OCI-LY3 (cell line): ENCODE results near the gene KRTAP9-3.
"Not testable (repeated sequence)": the region's sequence is repeated elsewhere in the genome, so short reads cannot be mapped to it uniquely, and the experiment has no call there.

Source experiments
- H2AFZ ChIP-seq: fragments of 200-600, 300-600 bp; shearing (Covaris generic); 2 replicates; pipeline ENCODE4 v1.6.0; 2014; ENCODE audit warnings: antibody characterized with exemption, low read depth, low read length
- H3K27ac ChIP-seq: fragments of 200-600, 300-600 bp; sonication (generic); 2 replicates; pipeline ENCODE4 v1.5.1; 2014; ENCODE audit warnings: mild to moderate bottlenecking, low read length, moderate library complexity, mixed read lengths
- H3K27me3 ChIP-seq: fragments of 200-600, 300-600 bp; sonication (generic); 2 replicates; pipeline ENCODE4 v1.6.1; 2014; ENCODE audit warnings: low read depth, low read length, mixed read lengths
- H3K36me3 ChIP-seq: fragments of 200-600, 300-600 bp; sonication (generic); replicated peaks from 2 replicates; pipeline ENCODE3; 2014; ENCODE audit warnings: low read depth, low read length, mixed read lengths
- H3K4me1 ChIP-seq: fragments of 300-600, 200-600 bp; sonication (generic); 2 replicates; pipeline ENCODE4 v1.6.1; 2014; ENCODE audit warnings: low read length, mixed read lengths
- H3K4me2 ChIP-seq: fragments of 200-600, 300-600 bp; sonication (generic); 2 replicates; pipeline ENCODE4 v1.6.1; 2014; ENCODE audit warnings: low read length, mixed read lengths
- H3K4me3 ChIP-seq: fragments of 300-600, 200-600 bp; sonication (generic); 2 replicates; pipeline ENCODE4 v1.5.1; 2014; ENCODE audit warnings: antibody characterized with exemption, mild to moderate bottlenecking, low read length, moderate library complexity
- H3K79me2 ChIP-seq: fragments of 300-600, 200-600 bp; shearing (Covaris generic); 2 replicates; pipeline ENCODE4 v1.6.1; 2014; ENCODE audit warnings: mild to moderate bottlenecking, low read length, mixed read lengths
- H3K9ac ChIP-seq: fragments of 300-600, 200-600 bp; shearing (Covaris generic); 2 replicates; pipeline ENCODE4 v1.6.0; 2014; ENCODE audit warnings: mild to moderate bottlenecking, low read length, moderate library complexity
- H3K9me3 ChIP-seq: fragments of 200-600, 300-600 bp; shearing (Covaris generic); 2 replicates; pipeline ENCODE4 v1.6.1; 2014; ENCODE audit warnings: low read length, mixed read lengths; ENCODE audit not compliant: insufficient read depth
- H4K20me1 ChIP-seq: fragments of 200-600, 300-600 bp; sonication (generic); 2 replicates; pipeline ENCODE4 v1.6.1; 2016; ENCODE audit warnings: low read length, mixed read lengths; ENCODE audit not compliant: insufficient read depth
- CTCF ChIP-seq: fragments of 200-600, 300-600 bp; sonication (generic); IDR thresholded peaks from 2 replicates; pipeline ENCODE4 v1.5.1; 2014; ENCODE audit warnings: antibody characterized with exemption, low read length, low read depth
- EZH2phosphoT487 ChIP-seq: fragments of 200-600 bp; shearing (Covaris generic); IDR thresholded peaks from 2 replicates; pipeline ENCODE4 v1.6.1; 2018; ENCODE audit warnings: antibody characterized with exemption, mixed run types, low read depth

Gene KRTAP9-3

GRCh38 chr17:41212524-41213169 lies 19.6 kb upstream of the KRTAP9-3 start:
- Histone ChIP-seq H3K4me2 (no peak overlapping the region), H3K4me1 (no peaks in the 10 kb centered on the region), H3K79me2 (no peaks in the 10 kb centered on the region), H2AFZ (no peak overlapping the region), H3K27ac (no peak overlapping the region), H4K20me1 (no peaks in the 10 kb centered on the region), H3K9ac (no peak overlapping the region), H3K9me3 (no peaks in the 10 kb centered on the region), H3K36me3 (no peaks in the 10 kb centered on the region), H3K4me3 (no peak overlapping the region), H3K27me3 (peaks cover 34% of the 10 kb centered on the region)
- TF ChIP-seq CTCF (no peak), EZH2phosphoT487 (no peak)

GRCh38 chr17:41215681-41216080 lies 16.6 kb upstream of the KRTAP9-3 start:
- no peaks in the 10 kb centered on the region for H3K4me1 ChIP-seq
- no peaks in the 10 kb centered on the region for H4K20me1 ChIP-seq
- no peak overlapping the region for H2AFZ ChIP-seq
- no peak overlapping the region for H3K27ac ChIP-seq
- TF ChIP-seq CTCF = no peak
- no peaks in the 10 kb centered on the region for H3K79me2 ChIP-seq
- no peak overlapping the region for H3K4me3 ChIP-seq
- peaks cover 16% of the 10 kb centered on the region for H3K27me3 ChIP-seq
- no peak overlapping the region for H3K4me2 ChIP-seq
- H3K36me3 ChIP-seq = no peaks in the 10 kb centered on the region
- H3K9ac ChIP-seq = no peak overlapping the region
- H3K9me3 ChIP-seq = no peaks in the 10 kb centered on the region

GRCh38 chr17:41223821-41224220 lies 8.4 kb upstream of the KRTAP9-3 start:
- Histone ChIP-seq H2AFZ (no peak overlapping the region), H4K20me1 (no peaks in the 10 kb centered on the region), H3K9ac (no peak overlapping the region), H3K4me2 (no peak overlapping the region), H3K36me3 (no peaks in the 10 kb centered on the region), H3K27ac (no peak overlapping the region), H3K4me3 (no peak overlapping the region), H3K27me3 (peaks cover 22% of the 10 kb centered on the region), H3K79me2 (no peaks in the 10 kb centered on the region), H3K9me3 (no peaks in the 10 kb centered on the region), H3K4me1 (no peaks in the 10 kb centered on the region)
- TF ChIP-seq EZH2phosphoT487 = no peak
- no peak for TF ChIP-seq CTCF

- Histone ChIP-seq H3K79me2 (no peaks in the 10 kb centered on the region), H3K4me1 (no peaks in the 10 kb centered on the region)
These were observed 6.2 kb upstream of the KRTAP9-3 start for GRCh38 chr17:41226051-41226450.

DNA sequence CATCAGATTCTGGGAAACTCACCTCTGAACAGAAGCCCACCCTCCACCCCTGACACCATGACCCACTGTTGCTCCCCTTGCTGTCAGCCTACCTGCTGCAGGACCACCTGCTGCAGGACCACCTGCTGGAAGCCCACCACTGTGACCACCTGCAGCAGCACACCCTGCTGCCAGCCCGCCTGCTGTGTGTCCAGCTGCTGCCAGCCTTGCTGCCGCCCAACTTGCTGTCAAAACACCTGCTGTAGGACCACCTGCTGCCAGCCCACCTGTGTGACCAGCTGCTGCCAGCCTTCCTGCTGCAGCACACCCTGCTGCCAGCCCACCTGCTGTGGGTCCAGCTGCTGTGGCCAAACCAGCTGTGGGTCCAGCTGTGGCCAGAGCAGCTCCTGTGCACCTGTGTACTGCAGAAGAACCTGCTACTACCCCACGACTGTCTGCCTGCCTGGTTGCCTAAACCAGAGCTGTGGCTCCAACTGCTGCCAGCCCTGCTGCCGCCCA lies 5.6 kb upstream of the KRTAP9-3 start, which contains the start of gene KRTAP9-2:
Gene KRTAP9-2 (plus strand): TSS at position 51 of the 498 bp plus-strand sequence. CDS start 7 bp downstream, at position 58.
- not testable (repeated sequence) for H3K4me2 ChIP-seq, H3K9me3 ChIP-seq, H3K36me3 ChIP-seq, H3K4me3 ChIP-seq, H2AFZ ChIP-seq, H4K20me1 ChIP-seq, H3K9ac ChIP-seq, H3K27ac ChIP-seq, H3K79me2 ChIP-seq, H3K4me1 ChIP-seq
- H3K27me3 ChIP-seq = peaks cover 26% of the 10 kb centered on the region

More at GRCh38 chr17:41226051-41226450, 6.2 kb upstream of the KRTAP9-3 start:
- Histone ChIP-seq H3K27me3 (peaks cover 26% of the 10 kb centered on the region), H3K4me3 (no peak overlapping the region), H2AFZ (no peak overlapping the region), H3K9me3 (no peaks in the 10 kb centered on the region), H3K36me3 (no peaks in the 10 kb centered on the region), H3K27ac (no peak overlapping the region), H3K9ac (no peak overlapping the region), H3K4me2 (no peak overlapping the region), H4K20me1 (no peaks in the 10 kb centered on the region)
- TF ChIP-seq CTCF = no peak
- TF ChIP-seq EZH2phosphoT487 = no peak
